ENCODE data around the gene ASB16.
A peak's percentile ranks its signal among the peaks of the same experiment; 100 is the strongest.

ASB16 gene

DNA sequence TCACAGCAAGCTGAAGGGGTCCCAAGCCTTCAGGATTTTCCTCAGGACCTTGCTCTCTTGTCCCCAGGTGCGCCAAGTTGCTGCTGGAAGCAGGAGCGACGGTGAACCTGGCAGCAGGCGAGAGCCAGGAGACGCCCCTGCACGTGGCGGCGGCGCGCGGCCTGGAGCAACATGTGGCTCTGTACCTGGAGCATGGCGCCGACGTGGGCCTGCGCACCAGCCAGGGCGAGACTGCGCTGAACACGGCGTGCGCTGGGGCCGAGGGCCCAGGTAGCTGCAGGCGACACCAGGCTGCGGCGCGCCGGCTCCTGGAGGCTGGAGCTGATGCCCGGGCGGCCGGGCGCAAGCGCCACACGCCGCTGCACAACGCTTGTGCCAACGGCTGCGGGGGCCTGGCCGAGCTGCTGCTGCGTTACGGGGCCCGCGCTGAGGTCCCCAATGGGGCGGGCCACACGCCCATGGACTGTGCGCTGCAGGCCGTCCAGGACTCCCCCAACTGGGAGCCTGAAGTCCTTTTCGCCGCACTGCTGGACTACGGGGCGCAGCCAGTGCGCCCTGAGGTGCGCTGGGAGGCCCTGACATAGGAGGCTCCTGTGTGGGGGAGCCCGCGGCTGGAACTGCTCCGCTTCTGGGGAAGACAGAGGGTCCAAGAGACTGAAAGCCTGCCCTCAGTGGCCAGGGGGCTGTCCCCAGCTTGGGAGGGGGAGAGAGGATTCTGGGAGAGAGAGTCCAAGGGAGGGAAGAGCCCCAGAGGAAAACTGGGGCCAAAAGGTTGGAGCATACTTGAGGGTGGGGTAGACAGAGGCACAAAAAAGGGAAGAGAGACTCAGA, 6.4 kb downstream of the ASB16 start:
- no peak for TF ChIP-seq CTCF (IDR thresholded peaks at IDR 0.05; ENCODE audit: borderline replicate concordance, insufficient read depth, low read depth, low read length)
- no peak overlapping the region for H3K4me3 ChIP-seq (ENCODE audit: low read depth, low read length)

DNA sequence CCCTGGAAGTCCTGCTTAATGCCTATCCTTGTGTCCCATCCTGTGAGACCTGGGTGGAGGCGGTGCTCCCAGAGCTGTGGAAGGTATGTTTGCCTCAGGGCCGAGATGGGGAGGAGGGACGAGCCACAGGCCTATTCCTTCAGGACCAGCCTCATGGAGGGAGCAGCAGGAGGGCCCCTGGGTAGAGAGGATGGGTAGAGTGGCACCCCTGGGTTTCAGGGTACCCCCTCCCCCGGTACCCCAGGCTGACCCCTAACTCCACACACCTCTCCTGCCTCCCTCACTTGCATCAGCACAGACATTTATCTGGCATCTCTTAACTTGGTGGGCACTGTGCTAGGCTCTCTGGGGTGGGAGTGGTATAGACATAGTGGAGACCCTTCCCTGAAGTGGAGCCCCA, 7.1 kb downstream of the ASB16 start:
- H3K4me3 ChIP-seq (ENCODE audit: low read depth, low read length), result no peak overlapping the region
- TF ChIP-seq CTCF (IDR thresholded peaks at IDR 0.05; ENCODE audit: borderline replicate concordance, insufficient read depth, low read depth, low read length), result no peak

- no peak overlapping the region for H3K4me3 ChIP-seq (ENCODE audit: low read depth, low read length)
- no peak for TF ChIP-seq CTCF (IDR thresholded peaks at IDR 0.05; ENCODE audit: borderline replicate concordance, insufficient read depth, low read depth, low read length)
Observed at GRCh38 chr17:44178133-44178532, 7.6 kb downstream of the ASB16 start.

GRCh38 chr17:44183024-44183423, 12.5 kb downstream of the ASB16 start:
- no peak for TF ChIP-seq CTCF (IDR thresholded peaks at IDR 0.05; ENCODE audit: borderline replicate concordance, insufficient read depth, low read depth, low read length)
- H3K4me3 ChIP-seq (ENCODE audit: low read depth, low read length), result no peak overlapping the region

- TF ChIP-seq CTCF (IDR thresholded peaks at IDR 0.05; ENCODE audit: borderline replicate concordance, insufficient read depth, low read depth, low read length), result no peak
- H3K4me3 ChIP-seq (ENCODE audit: low read depth, low read length), result no peak overlapping the region
Observed at GRCh38 chr17:44184212-44184810, 13.8 kb downstream of the ASB16 start.

DNA sequence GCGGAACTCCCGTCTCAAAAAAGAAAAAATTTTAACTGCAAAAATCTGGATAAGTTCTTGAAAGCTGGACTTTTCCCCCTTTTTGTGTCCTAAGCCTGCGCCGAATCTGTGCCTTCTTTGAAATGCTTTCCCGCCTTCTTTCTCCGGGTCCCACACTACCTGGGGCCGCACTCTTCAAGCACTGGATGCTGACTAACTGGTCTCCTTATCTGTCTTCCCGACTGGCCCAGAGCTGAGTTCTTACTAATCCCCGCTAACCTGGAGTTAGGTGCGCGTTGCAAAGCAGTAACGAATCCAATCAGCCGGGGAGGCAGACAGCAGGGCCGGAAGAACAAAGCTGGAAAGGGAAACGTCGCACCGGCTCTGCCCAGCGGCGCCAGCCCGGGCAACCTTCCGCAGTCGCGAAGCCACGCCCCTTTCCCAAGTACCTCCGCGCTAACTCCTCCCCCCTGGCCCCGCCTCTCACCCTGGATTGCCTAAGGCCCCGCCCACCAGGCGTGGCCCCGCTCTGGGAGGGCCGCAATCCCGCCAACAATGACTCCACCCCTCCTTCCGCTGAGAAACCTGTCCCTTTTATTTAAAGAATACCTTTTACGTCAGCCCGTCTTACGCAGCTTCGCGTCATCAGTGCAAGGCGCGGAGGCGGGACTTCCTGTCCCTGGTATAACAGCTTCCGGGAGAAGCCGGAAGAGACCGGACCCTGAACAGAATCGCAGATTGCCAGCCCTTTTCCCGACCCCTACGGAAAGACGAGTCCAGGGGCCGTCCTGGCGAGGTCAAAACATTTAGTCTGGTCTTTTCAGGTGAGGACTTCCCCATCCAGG, 16.0 kb downstream of the ASB16 start, which contains the start of gene TMUB2:
Gene TMUB2, plus strand, starts transcription at position 666 of the 824 bp plus-strand sequence. CDS start 737 bp downstream, outside the sequence.
- peak within 1 kb of the TSS; percentile 90 for H3K4me3 ChIP-seq (ENCODE audit: low read depth, low read length)
- TF ChIP-seq CTCF (IDR thresholded peaks at IDR 0.05; ENCODE audit: borderline replicate concordance, insufficient read depth, low read depth, low read length), result no peak

Data from GM12875 (cell line).